CD4-positive, alpha-beta T cell treated with Interleukin-12 subunit alpha and Interleukin-12 subunit beta, for 1 hour (primary cell): Measurements from ENCODE around the gene METTL15.
"Not testable (repeated sequence)": the region's sequence is repeated elsewhere in the genome, so short reads cannot be mapped to it uniquely, and the experiment has no call there.

Experiments
- DNase-seq: peaks from one replicate; pipeline ENCODE4 v3.0.0-alpha.2; 2020

The METTL15 gene

GRCh38 chr11:28223994-28224393 lies 115.8 kb downstream of the METTL15 start:
- no peak for DNase-seq

DNA sequence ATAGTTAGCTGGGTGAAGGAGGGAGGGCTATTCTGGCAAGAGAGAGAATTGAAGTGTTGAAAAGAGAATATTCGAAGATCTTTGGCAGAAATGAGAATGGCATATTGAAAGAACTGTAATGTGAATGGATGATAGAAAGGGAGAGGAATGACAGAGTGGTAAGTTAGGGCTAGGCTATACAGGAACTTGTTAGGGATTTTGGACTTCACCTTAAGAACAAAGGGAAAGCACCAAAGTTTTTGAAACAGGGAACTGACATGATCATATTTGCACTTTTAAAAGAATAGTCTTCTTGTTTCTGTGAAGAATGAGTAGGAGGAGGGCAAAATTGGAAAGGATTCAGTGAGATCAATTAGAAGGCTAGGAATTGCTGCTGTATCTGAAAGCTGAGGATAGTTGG lies 119.3 kb downstream of the METTL15 start:
- no peak for DNase-seq

DNA sequence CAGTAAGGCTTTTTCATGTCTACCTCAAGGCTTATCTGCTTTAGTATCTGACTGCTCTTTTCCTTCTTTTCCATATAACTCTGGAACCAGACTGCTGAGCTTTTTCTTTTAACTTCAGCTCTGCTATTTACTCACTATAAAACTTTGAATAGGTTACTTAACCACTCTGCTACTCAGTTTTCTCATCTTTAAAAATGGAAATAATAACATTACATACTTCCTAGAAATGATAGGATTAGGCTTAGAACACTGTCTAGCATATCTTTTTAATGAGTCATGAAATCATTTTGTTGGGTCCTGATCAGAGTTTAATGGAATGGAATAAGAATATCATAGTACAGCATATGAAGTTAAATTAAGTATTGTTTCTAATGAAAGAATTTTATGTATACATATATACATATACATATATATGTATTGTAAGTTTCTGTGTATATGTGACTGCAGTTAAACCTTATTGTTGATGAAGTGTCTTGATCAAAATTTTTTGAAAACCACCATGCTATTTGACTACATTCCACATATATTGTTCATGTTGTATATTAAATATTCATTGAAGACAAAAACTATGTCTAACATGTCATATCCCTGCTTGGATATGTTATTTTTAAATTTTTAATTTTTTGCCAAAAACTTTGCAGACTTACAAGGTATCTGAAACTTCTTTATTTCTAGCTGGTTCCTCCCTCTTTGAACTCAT lies 120.2 kb downstream of the METTL15 start:
- no peak for DNase-seq

DNA sequence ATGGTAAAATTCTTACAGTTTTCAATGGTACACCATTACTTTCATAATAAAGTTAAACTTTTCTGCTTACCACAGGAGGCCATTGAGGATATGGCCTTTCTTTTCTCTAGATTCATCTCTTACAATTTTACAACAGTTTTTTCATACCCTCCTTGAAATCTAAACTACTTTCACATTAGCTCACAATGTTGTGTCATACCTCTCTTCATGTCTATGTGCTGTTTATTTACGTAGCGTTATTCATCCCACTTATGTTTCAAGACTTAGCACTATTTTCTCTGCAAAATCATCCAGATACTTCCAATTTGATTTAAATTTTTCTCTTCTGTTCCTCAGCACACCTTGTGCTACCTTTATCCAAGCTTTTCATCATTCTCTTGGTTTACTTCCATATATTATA lies 123.3 kb downstream of the METTL15 start:
- no peak for DNase-seq

- DNase-seq = no peak
Measured at GRCh38 chr11:28232649-28233048, 124.5 kb downstream of the METTL15 start.

- DNase-seq = no peak
Measured at GRCh38 chr11:28241760-28242159, 133.6 kb downstream of the METTL15 start.

- no peak for DNase-seq
Measured at GRCh38 chr11:28242596-28242995, 134.4 kb downstream of the METTL15 start.

GRCh38 chr11:28243061-28243460 lies 134.9 kb downstream of the METTL15 start:
- no peak for DNase-seq

DNA sequence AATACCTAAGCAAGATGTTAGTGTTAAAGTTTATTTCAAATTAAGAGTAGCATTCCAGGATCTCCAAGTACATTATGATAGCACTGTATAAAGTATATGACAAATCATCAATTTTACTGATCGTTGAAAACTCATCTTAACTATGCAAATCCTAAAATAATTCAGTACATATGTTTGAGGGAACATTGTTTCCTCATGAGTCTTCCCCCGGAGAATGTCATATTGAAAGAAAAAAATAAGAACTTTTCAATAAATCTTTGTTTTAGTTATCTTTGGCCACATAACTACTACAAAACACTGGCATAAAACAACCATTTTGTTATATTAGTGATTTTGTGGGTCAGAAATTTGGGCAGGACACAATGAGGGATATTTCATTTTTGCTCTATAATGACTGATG lies 135.4 kb downstream of the METTL15 start:
- no peak for DNase-seq

GRCh38 chr11:28245131-28245530 lies 136.9 kb downstream of the METTL15 start:
- DNase-seq = no peak

DNA sequence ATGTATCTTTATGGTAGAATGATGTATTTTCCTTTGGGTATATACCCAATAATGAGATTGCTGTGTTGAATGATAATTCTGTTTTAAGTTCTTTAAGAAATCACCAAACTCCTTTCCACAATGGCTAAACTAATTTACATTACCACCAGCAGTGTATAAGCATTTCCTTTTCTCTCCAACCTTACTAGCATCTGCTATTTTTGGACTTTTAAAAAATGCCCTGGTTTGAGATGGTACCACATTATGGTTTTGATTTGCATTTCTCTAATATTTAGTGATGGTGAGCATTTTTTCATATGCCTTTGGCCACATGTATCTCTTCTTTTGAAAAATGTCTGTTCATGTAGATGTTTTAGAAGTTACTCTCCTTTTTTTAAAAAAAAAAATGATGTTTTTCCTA lies 142.0 kb downstream of the METTL15 start:
- DNase-seq = no peak

DNA sequence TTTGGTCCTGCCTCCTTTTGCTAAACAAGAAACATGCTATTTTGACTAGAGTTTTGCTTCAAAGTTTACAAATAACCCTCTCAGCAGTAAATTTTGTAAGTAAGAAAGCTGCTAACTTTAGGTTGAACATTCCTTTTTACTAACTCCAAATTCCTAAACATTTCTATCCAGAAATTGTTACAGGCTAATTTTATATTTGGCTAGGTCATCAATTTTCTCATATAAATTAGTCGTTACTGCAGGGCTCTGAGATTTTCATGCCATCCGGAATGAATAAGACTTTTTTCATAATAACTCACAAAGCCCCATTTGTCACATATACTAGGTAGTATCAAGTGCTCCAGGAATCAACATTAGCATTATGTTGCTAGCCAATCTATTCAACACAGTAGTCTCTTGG lies 143.1 kb downstream of the METTL15 start:
- no peak for DNase-seq

- DNase-seq = no peak
Measured at GRCh38 chr11:28257761-28258160, 149.6 kb downstream of the METTL15 start.

DNA sequence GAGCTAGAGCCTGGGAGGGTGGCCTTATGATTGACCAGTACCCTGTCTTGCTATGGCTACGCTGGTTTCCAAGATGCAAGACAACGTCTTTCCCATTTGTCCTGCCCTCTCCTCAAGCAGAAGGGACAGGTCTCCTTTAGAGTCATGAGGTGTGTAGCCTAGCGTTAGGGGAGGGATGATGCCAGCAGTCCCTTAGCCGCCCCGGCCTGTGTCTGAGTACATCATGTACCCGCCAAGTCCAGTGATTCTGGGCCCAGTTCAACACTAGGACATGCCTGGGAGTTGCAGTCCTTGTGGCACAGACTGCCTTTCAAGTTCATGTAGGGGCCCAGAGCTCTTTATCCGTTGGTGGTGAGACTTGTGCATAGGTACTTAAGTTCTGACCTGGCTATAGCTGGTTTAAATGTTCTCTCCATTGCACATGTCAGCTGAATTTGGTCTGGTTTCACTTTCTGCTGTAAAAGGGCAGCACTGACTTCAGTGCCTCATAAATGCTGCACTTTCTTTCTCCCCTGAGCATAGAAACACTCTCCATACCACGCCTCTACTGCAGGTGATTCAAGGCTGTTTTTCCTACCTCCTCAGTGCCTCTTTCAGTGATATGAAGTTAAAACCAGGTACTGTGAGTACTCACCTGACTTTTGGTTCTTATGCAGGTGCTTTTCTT lies 151.1 kb downstream of the METTL15 start:
- DNase-seq = no peak

DNA sequence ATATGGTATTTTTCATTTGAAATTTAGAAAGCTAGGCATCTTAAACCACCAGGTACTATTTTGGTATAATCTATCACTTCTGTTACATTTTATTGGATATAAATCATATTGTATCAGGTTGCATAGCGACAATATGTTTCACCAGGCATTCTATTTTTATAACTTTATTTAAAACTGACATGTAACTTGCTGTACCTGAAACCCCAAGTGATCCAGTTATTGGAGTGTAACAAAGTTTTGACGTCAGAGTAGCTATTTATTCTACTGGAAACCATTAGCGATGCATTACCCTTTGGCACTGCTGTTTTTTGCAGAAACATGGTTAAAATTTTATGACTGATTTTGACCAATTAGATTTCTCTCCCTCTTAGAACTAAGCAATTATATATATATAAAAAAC lies 160.7 kb downstream of the METTL15 start:
- DNase-seq = no peak

GRCh38 chr11:28269586-28269985 lies 161.4 kb downstream of the METTL15 start:
- no peak for DNase-seq

- DNase-seq = not testable (repeated sequence)
Measured at GRCh38 chr11:28272247-28272646, 164.1 kb downstream of the METTL15 start.

- no peak for DNase-seq
Measured at GRCh38 chr11:28274216-28274615, 166.0 kb downstream of the METTL15 start.

GRCh38 chr11:28284196-28284595 lies 176.0 kb downstream of the METTL15 start:
- no peak for DNase-seq

GRCh38 chr11:28289444-28289843 lies 181.3 kb downstream of the METTL15 start:
- no peak for DNase-seq

- DNase-seq = not testable (repeated sequence)
Measured at GRCh38 chr11:28290995-28291394, 182.8 kb downstream of the METTL15 start.

DNA sequence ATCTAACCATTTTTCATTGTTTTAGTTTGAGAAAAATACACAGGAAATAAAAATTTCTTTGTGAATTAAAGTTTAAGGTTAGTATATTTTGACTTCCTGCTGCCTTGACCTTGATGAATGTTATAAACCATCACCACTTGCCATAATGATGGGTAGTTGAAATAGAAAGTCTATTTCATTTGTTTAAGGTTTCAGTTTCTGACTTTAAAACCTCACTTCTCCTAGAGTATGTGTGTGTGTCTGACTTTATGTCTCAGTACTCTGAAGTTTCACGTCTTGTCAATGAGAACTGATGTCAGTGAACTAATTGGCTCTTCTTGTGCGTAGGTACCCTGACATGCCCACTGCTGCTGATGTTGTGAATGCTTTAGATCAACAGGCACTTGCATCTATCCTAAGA lies 188.2 kb downstream of the METTL15 start:
- no peak for DNase-seq

DNA sequence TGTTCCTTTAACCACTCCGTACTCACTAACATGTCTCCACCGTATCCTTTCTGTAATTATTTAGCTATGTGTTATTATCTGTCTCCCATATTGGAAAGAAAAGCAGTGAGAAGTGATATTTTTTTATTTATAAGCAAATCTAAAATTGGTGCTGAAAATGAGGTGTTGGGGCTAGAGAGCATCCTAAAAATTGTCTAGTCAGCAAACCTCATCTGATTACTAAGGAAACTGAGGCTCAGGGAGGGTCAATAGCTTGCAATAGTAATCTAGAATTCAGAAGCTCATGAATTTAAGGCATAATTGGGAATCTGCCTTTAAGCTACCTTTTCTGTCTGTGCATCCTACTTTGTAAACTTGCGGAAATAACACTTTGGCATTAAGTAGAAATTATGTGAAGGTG lies 190.0 kb downstream of the METTL15 start:
- no peak for DNase-seq

DNA sequence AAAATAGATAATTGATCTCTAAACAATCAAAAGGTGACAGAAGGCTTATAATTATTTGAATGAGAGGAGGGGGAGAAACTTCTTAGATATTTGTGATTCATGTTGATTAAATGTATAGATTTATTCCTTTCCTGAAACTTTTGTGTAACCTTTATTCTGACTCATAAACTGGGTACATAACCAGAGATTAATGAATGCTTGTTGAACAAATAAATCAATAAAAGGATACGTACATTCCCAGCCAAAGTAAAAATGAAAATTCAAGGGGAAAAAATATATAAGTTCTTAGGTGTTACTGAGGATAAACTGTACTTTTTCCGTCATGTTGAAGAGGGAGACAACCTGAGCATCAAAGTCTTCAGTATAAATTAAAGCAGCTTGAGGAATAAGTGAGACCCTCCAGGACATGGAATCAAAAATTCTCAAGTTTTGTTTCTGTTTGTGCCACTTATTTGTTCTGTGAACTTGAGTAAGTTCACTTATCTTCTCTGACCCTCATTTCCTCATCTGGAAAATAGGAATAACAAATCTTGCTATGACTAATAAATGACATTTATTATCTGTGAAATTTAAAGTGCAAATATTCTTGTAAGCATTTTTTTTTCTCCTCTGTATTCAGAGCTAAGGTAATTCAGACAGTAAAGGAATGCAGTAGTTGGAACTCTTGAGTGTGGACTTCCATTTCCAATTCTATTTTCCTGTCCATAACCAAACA lies 195.4 kb downstream of the METTL15 start:
- DNase-seq = no peak
